Activated CD4-positive, CD25-positive, alpha-beta regulatory T cell treated with anti-CD3 and anti-CD28 coated beads, Interleukin-2, amount 50 U/mL, for 16 hours (primary cell): ENCODE measurements around the gene CYP26C1.
"Not testable (repeated sequence)": the region's sequence is repeated elsewhere in the genome, so short reads cannot be mapped to it uniquely, and the experiment has no call there.

Experiments used
- DNase-seq: peaks from one replicate; pipeline ENCODE4 v3.0.0-alpha.2; 2020; ENCODE audit warnings: low read depth, low spot score

CYP26C1 gene

GRCh38 chr10:93076871-93077270, 16.3 kb downstream of the CYP26C1 start:
- no peak for DNase-seq

GRCh38 chr10:93077860-93078337, 17.3 kb downstream of the CYP26C1 start:
- DNase-seq: no peak

GRCh38 chr10:93079663-93080349, 19.2 kb downstream of the CYP26C1 start:
- no peak for DNase-seq

GRCh38 chr10:93080350-93081046, 19.9 kb downstream of the CYP26C1 start:
- DNase-seq: peak; percentile 26

- no peak for DNase-seq
These were observed 20.7 kb downstream of the CYP26C1 start for GRCh38 chr10:93081318-93081717.

- DNase-seq: no peak
These were observed 21.2 kb downstream of the CYP26C1 start for GRCh38 chr10:93081834-93082233.

GRCh38 chr10:93083743-93084539, 23.3 kb downstream of the CYP26C1 start:
- no peak for DNase-seq

- DNase-seq: no peak
These were observed 24.8 kb downstream of the CYP26C1 start for GRCh38 chr10:93085272-93085859.

- DNase-seq: no peak
These were observed 25.7 kb downstream of the CYP26C1 start for GRCh38 chr10:93086289-93086688.

GRCh38 chr10:93087846-93088245, 27.2 kb downstream of the CYP26C1 start:
- DNase-seq: no peak

GRCh38 chr10:93088466-93088865, 27.9 kb downstream of the CYP26C1 start:
- DNase-seq: no peak

- no peak for DNase-seq
These were observed 30.0 kb downstream of the CYP26C1 start for GRCh38 chr10:93090619-93091018.

GRCh38 chr10:93091960-93092359, 31.4 kb downstream of the CYP26C1 start:
- DNase-seq: no peak

- no peak for DNase-seq
These were observed 34.6 kb downstream of the CYP26C1 start for GRCh38 chr10:93095225-93095624.

- DNase-seq: no peak
These were observed 36.3 kb downstream of the CYP26C1 start for GRCh38 chr10:93096901-93097300.

GRCh38 chr10:93097386-93097785, 36.8 kb downstream of the CYP26C1 start:
- DNase-seq: no peak

GRCh38 chr10:93098816-93099215, 38.2 kb downstream of the CYP26C1 start:
- DNase-seq: no peak

- DNase-seq: no peak
These were observed 39.1 kb downstream of the CYP26C1 start for GRCh38 chr10:93099670-93100069.

GRCh38 chr10:93101148-93101547, 40.5 kb downstream of the CYP26C1 start:
- not testable (repeated sequence) for DNase-seq

- DNase-seq: no peak
These were observed 43.4 kb downstream of the CYP26C1 start for GRCh38 chr10:93103953-93104352.

- no peak for DNase-seq
These were observed 46.1 kb downstream of the CYP26C1 start for GRCh38 chr10:93106631-93107072.
